Stimulated activated CD4-positive, alpha-beta T cell treated with anti-CD3 and anti-CD28 coated beads, Interleukin-12 subunit alpha, Interleukin-12 subunit beta, amount 100 ng/mL, for 4 hours (primary cell): ENCODE data around the gene CFAP61.

Experiments
- DNase-seq: peaks from one replicate; pipeline ENCODE4 v3.0.0-alpha.2; 2020

CFAP61 gene

GRCh38 chr20:20407891-20408805 is 355.8 kb downstream of the CFAP61 start:
- DNase-seq = no peak

GRCh38 chr20:20409331-20409730 is 357.0 kb downstream of the CFAP61 start:
- no peak for DNase-seq
